Panc1 (cell line): Measurements from ENCODE around the gene NR2C1. TPM values are rescaled to one million over a fixed set of nuclear protein-coding genes. Genes with fewer than 3 reads are reported as not detected.

Experiments used
- ATAC-seq: fragments of 200-7000 bp; cut with Tn5 transposase; 2 replicates; pipeline ENCODE4 v1.9.1; 2020; ENCODE audit warnings: mild to moderate bottlenecking, moderate library complexity
- BruUV-seq: library from RNA; stranded (reverse); fragments of 400-500 nt; replicated peaks from 2 replicates; lab custom pipeline; 2021; lab: Mats Ljungman, UMichigan
- CTCF ChIA-PET: fragments of 300-600 bp; sonication (Branson Sonifier 250); formaldehyde crosslinking; loops from one replicate; lab custom pipeline; 2022; ENCODE audit warnings: antibody characterized with exemption; lab: Charles Lee
- POLR2A ChIA-PET: fragments of 300-600 bp; sonication (Branson Sonifier 250); formaldehyde crosslinking; loops from one replicate; lab custom pipeline; 2022; ENCODE audit warnings: antibody characterized with exemption; lab: Charles Lee
- DNase-seq: peaks from one replicate; pipeline ENCODE4 v3.0.0-alpha.2; 2010; ENCODE audit warnings: low read depth, low spot score
- H3K27ac ChIP-seq: 2 replicates; pipeline ENCODE4 v1.5.1; 2011; ENCODE audit warnings: mild to moderate bottlenecking, low read length, inconsistent platforms
- H3K27me3 ChIP-seq: fragments of 200-500 bp; sonication (Bioruptor generic); 2 replicates; pipeline ENCODE4 v1.6.0; 2014; ENCODE audit warnings: low read length, inconsistent platforms; ENCODE audit not compliant: control insufficient read depth, insufficient read depth
- H3K36me3 ChIP-seq: fragments of 200-500 bp; sonication (Bioruptor generic); 2 replicates; pipeline ENCODE4 v1.5.1; 2014; ENCODE audit warnings: inconsistent platforms, mild to moderate bottlenecking, low read length, moderate library complexity; ENCODE audit not compliant: control insufficient read depth, insufficient read depth
- H3K4me1 ChIP-seq: 2 replicates; pipeline ENCODE4 v1.5.1; 2011; ENCODE audit warnings: inconsistent platforms, mild to moderate bottlenecking, low read length, moderate library complexity; ENCODE audit not compliant: control insufficient read depth, insufficient read depth
- H3K4me3 ChIP-seq, 2 experiments: 2 replicates each; pipeline ENCODE4 v1.5.1; 2011 to 2012; ENCODE audit warnings: low read depth in 2 of 2, low read length in 2 of 2, mild to moderate bottlenecking in 2 of 2, inconsistent platforms in 1 of 2, moderate library complexity in 1 of 2
- H3K9me3 ChIP-seq: fragments of 200-500 bp; sonication (Bioruptor generic); 2 replicates; pipeline ENCODE4 v1.5.1; 2014; ENCODE audit warnings: low read depth, mild to moderate bottlenecking, inconsistent platforms, low read length, moderate library complexity; ENCODE audit not compliant: control insufficient read depth, insufficient read depth
- POLR2AphosphoS5 ChIP-seq: IDR thresholded peaks from 2 replicates; pipeline ENCODE4 v1.6.1; 2012; ENCODE audit warnings: mild to moderate bottlenecking, low read depth, low read length, moderate library complexity
- REST ChIP-seq, 2 experiments: IDR thresholded peaks; 2 replicates each; pipeline ENCODE4 v1.6.1; 2011 to 2012; ENCODE audit warnings: low read depth in 2 of 2, control low read depth in 1 of 2, low read length in 1 of 2, mild to moderate bottlenecking in 1 of 2, moderate library complexity in 1 of 2; ENCODE audit not compliant: insufficient read depth in 1 of 2
- SIN3A ChIP-seq: IDR thresholded peaks from 2 replicates; pipeline ENCODE4 v1.6.1; 2012; ENCODE audit warnings: low read depth, mild to moderate bottlenecking, low read length, moderate library complexity, borderline replicate concordance; ENCODE audit not compliant: insufficient read depth
- TCF7L2 ChIP-seq: IDR thresholded peaks from 2 replicates; pipeline ENCODE4 v1.6.1; 2011; ENCODE audit warnings: mild to moderate bottlenecking, low read depth, low read length, inconsistent platforms
- in situ Hi-C: cut with HindIII; loops from 2 replicates; pipeline ENCODE4 v1.10.0; 2016; ENCODE audit warnings: low sequenced_read_pairs, low pct_unique_long_range_greater_than_20kb
- intact Hi-C: fragments of 100-400 bp; cut with micrococcal nuclease; formaldehyde crosslinking; loops from one replicate; pipeline ENCODE4 v1.10.0; 2022; ENCODE audit not compliant: unreplicated experiment
- total RNA-seq: library from RNA; stranded (reverse); gene quantifications from one replicate; pipeline ENCODE4 v1.2.1, GENCODE V29; 2021; ENCODE audit not compliant: unreplicated experiment
- TF ChIP-seq, protein P1 (sequence below): fragments of 450-650 bp; IDR thresholded peaks from 2 replicates; pipeline ENCODE4 v1.5.1; 2017; ENCODE audit warnings: mild to moderate bottlenecking

NR2C1 gene
- total RNA-seq, 1 experiment from 2014 or later: 84.6 TPM

DNA sequence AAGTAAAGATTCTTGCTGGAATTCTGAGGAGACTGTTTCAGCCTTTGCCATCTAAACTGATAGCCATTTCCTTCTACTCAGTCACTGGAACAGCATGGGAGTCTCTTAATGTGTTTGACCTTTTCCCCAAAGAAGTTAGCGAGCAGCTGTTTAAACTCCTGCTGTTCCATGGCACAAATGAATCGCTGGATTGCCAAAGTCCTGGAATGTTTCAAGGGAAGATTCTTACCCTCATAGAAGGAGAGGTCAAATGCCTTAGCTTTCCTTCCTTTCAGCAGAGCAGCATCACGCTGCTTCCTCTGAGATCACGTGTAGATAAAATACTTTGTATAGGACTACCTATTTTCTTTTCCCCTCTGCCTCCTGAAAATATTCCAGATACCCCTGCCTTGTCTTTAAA lies 10.5 kb upstream of the NR2C1 start:
- peaks cover 33% of the 10 kb centered on the region for H3K4me1 ChIP-seq
- H3K4me3 ChIP-seq: no peak overlapping the region; a peak in 1 of 4 replicates
- intact Hi-C loops (no loop called here), in situ Hi-C loops (no loop called here)
- peak; percentile 94 for ATAC-seq
- TF ChIP-seq TCF7L2 (peak; percentile 89), SIN3A (no peak), POLR2AphosphoS5 (peak; percentile 78), REST (IDR thresholded peaks at IDR 0.05; ENCODE audit: insufficient read depth in 1 of 2, low read depth in 2 of 2, low read length in 1 of 2) (no peak)
- TF ChIP-seq, protein P1, sequence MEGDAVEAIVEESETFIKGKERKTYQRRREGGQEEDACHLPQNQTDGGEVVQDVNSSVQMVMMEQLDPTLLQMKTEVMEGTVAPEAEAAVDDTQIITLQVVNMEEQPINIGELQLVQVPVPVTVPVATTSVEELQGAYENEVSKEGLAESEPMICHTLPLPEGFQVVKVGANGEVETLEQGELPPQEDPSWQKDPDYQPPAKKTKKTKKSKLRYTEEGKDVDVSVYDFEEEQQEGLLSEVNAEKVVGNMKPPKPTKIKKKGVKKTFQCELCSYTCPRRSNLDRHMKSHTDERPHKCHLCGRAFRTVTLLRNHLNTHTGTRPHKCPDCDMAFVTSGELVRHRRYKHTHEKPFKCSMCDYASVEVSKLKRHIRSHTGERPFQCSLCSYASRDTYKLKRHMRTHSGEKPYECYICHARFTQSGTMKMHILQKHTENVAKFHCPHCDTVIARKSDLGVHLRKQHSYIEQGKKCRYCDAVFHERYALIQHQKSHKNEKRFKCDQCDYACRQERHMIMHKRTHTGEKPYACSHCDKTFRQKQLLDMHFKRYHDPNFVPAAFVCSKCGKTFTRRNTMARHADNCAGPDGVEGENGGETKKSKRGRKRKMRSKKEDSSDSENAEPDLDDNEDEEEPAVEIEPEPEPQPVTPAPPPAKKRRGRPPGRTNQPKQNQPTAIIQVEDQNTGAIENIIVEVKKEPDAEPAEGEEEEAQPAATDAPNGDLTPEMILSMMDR: no peak
- ChIA-PET CTCF (no interaction called here), POLR2A (no interaction called here)
- no peaks in the 10 kb centered on the region for H3K27me3 ChIP-seq
- peaks cover 9% of the 10 kb centered on the region; the same call in 1 of the 2 replicates for H3K36me3 ChIP-seq
- no TSS peak for BruUV-seq
- no peaks in the 10 kb centered on the region for H3K9me3 ChIP-seq
- DNase-seq: no peak
- H3K27ac ChIP-seq: peak overlapping the region; percentile 93

- TF ChIP-seq TCF7L2: no peak
- TF ChIP-seq, protein P1: no peak
- no peak for TF ChIP-seq POLR2AphosphoS5
- no peak for TF ChIP-seq SIN3A
- in situ Hi-C loops (no loop called here), intact Hi-C loops (no loop called here)
- ATAC-seq (0 out of 2 replicates have a peak, but pooled peaks have one; percentile 40), DNase-seq (no peak)
- Histone ChIP-seq H3K27ac (peak overlapping the region; percentile 93), H3K4me3 (no peak overlapping the region), H3K9me3 (no peaks in the 10 kb centered on the region), H3K4me1 (peaks cover 33% of the 10 kb centered on the region), H3K36me3 (peaks cover 8% of the 10 kb centered on the region; the same call in 1 of the 2 replicates), H3K27me3 (no peaks in the 10 kb centered on the region)
- CTCF ChIA-PET: no interaction called here
- POLR2A ChIA-PET: no interaction called here
- BruUV-seq: no TSS peak
These were observed 10.1 kb upstream of the NR2C1 start for GRCh38 chr12:95083471-95083870.
